SK-N-SH (cell line): ENCODE results near the gene FSD1. TPM values are rescaled to one million over a fixed set of nuclear protein-coding genes. Genes with fewer than 3 reads are reported as not detected.

Experiments used
- CTCF ChIA-PET: fragments of 300-600, 350-600 bp; formaldehyde crosslinking; extraction: SDS; loops from one replicate; lab custom pipeline; 2021; lab: Yijun Ruan, JAX
- POLR2A ChIA-PET: fragments of 350-600 bp; sonication (Branson Sonifier 250); formaldehyde crosslinking; extraction: SDS; loops from one replicate; lab custom pipeline; 2020; ENCODE audit warnings: antibody characterized with exemption, inconsistent platforms; lab: Yijun Ruan, JAX
- DNase-seq: peaks from one replicate; pipeline ENCODE4 v3.0.0; 2012
- H2AFZ ChIP-seq: fragments of 200-600 bp; sonication (generic); 2 replicates; pipeline ENCODE4 v1.8.1; 2016; ENCODE audit warnings: antibody characterized with exemption, mild to moderate bottlenecking, low read depth
- H3F3A ChIP-seq: fragments of 200-600 bp; sonication (generic); replicated peaks from 2 replicates; pipeline ENCODE3; 2016; ENCODE audit warnings: antibody characterized with exemption, mild to moderate bottlenecking; ENCODE audit not compliant: insufficient read depth
- H3K27ac ChIP-seq, 2 experiments: fragments of 200-500 bp in 1 of 2; fragments of 200-600 bp in 1 of 2; sonication (Bioruptor generic) in 1 of 2; sonication (generic), shearing (Covaris generic) in 1 of 2; 2 replicates each; pipeline versions ENCODE4 v1.5.1 to v1.6.1; 2014 to 2016; ENCODE audit warnings: low read depth in 2 of 2, inconsistent platforms in 1 of 2, low read length in 1 of 2, mild to moderate bottlenecking in 1 of 2, mixed read lengths in 1 of 2
- H3K27me3 ChIP-seq: fragments of 200-600 bp; sonication (generic), shearing (Covaris generic); 2 replicates; pipeline ENCODE4 v1.6.1; 2016; ENCODE audit warnings: mixed run types; ENCODE audit not compliant: insufficient read depth
- H3K36me3 ChIP-seq, 2 experiments: fragments of 200-500 bp in 1 of 2; fragments of 200-600 bp in 1 of 2; sonication (Bioruptor generic) in 1 of 2; sonication (generic) in 1 of 2; replicated peaks in 1 of 2; 2 replicates each; pipeline versions ENCODE3 to v1.5.1; 2014 to 2016; ENCODE audit warnings: low read length in 1 of 2, mild to moderate bottlenecking in 1 of 2; ENCODE audit not compliant: insufficient read depth in 2 of 2, control insufficient read depth in 1 of 2
- H3K4me1 ChIP-seq, 2 experiments: fragments of 200-500 bp in 1 of 2; fragments of 200-600 bp in 1 of 2; sonication (Bioruptor generic) in 1 of 2; sonication (generic), shearing (Covaris generic) in 1 of 2; 2 replicates each; pipeline versions ENCODE4 v1.5.1 to v1.6.1; 2014 to 2016; ENCODE audit warnings: low read depth in 1 of 2, low read length in 1 of 2, mixed run types in 1 of 2; ENCODE audit not compliant: insufficient read depth in 2 of 2, control insufficient read depth in 1 of 2
- H3K4me2 ChIP-seq: fragments of 200-600 bp; sonication (generic), shearing (Covaris generic); 2 replicates; pipeline ENCODE4 v1.6.1; 2017; ENCODE audit warnings: mixed run types
- H3K4me3 ChIP-seq, 2 experiments: fragments of 200-500 bp in 1 of 2; fragments of 200-600 bp in 1 of 2; sonication (Bioruptor generic) in 1 of 2; sonication (generic), shearing (Covaris generic) in 1 of 2; 2 replicates each; pipeline versions ENCODE4 v1.5.1 to v1.8.1; 2014 to 2016; ENCODE audit warnings: low read depth in 2 of 2, inconsistent platforms in 1 of 2, low read length in 1 of 2, mild to moderate bottlenecking in 1 of 2, mixed read lengths in 1 of 2, moderate library complexity in 1 of 2
- H3K79me2 ChIP-seq: fragments of 200-600 bp; sonication (generic); 2 replicates; pipeline ENCODE4 v1.8.1; 2017; ENCODE audit warnings: mild to moderate bottlenecking; ENCODE audit not compliant: insufficient read depth
- H3K9ac ChIP-seq: fragments of 200-600 bp; sonication (generic); 2 replicates; pipeline ENCODE4 v1.6.1; 2017; ENCODE audit warnings: mixed run types
- H3K9me2 ChIP-seq: fragments of 200-600 bp; sonication (generic); 2 replicates; pipeline ENCODE4 v1.6.1; 2017; ENCODE audit warnings: mixed run types
- H3K9me3 ChIP-seq: fragments of 200-600 bp; sonication (generic); 2 replicates; pipeline ENCODE4 v1.6.1; 2017; ENCODE audit warnings: mixed run types, mild to moderate bottlenecking, moderate library complexity
- H4K20me1 ChIP-seq: fragments of 200-600 bp; sonication (generic); 2 replicates; pipeline ENCODE4 v1.6.1; 2017; ENCODE audit warnings: mild to moderate bottlenecking, mixed run types; ENCODE audit not compliant: insufficient read depth
- CHD2 ChIP-seq: fragments of 150-350 bp; IDR thresholded peaks from 2 replicates; pipeline ENCODE4 v1.6.1; 2018; ENCODE audit warnings: low read length; ENCODE audit not compliant: partially characterized antibody
- CTCF ChIP-seq: fragments of 200-600 bp; sonication (generic); IDR thresholded peaks from 2 replicates; pipeline ENCODE4 v1.6.1; 2017; ENCODE audit warnings: antibody characterized with exemption, mild to moderate bottlenecking, moderate library complexity
- EZH2phosphoT487 ChIP-seq: fragments of 200-600 bp; sonication (generic); IDR thresholded peaks from 2 replicates; pipeline ENCODE4 v1.6.1; 2017; ENCODE audit warnings: low read depth, mixed run types, mild to moderate bottlenecking, antibody characterized with exemption, moderate library complexity, borderline replicate concordance
- GABPA ChIP-seq: IDR thresholded peaks from 2 replicates; pipeline ENCODE4 v1.4.0; 2012; ENCODE audit warnings: low read depth, mild to moderate bottlenecking
- IRF3 ChIP-seq: fragments of 150-350 bp; IDR thresholded peaks from 2 replicates; pipeline ENCODE4 v1.6.1; 2016; ENCODE audit warnings: mild to moderate bottlenecking, low read depth, low read length
- JUND ChIP-seq: IDR thresholded peaks from 2 replicates; pipeline ENCODE4 v1.4.0; 2012
- MAX ChIP-seq: IDR thresholded peaks from 2 replicates; pipeline ENCODE4 v1.4.0; 2012; ENCODE audit warnings: low read depth
- MXI1 ChIP-seq: IDR thresholded peaks from 2 replicates; pipeline ENCODE4 v1.6.1; 2012; ENCODE audit warnings: mild to moderate bottlenecking, low read depth, low read length, improper control_type of control experiment
- PBX3 ChIP-seq: IDR thresholded peaks from 2 replicates; pipeline ENCODE4; 2012
- RAD21 ChIP-seq: IDR thresholded peaks from 2 replicates; pipeline ENCODE4 v1.6.1; 2012; ENCODE audit warnings: mild to moderate bottlenecking, low read length
- RFX5 ChIP-seq: IDR thresholded peaks from 2 replicates; pipeline ENCODE4 v1.6.1; 2012; ENCODE audit warnings: mild to moderate bottlenecking, improper control_type of control experiment, low read length
- SMC3 ChIP-seq: IDR thresholded peaks from 2 replicates; pipeline ENCODE4 v1.6.1; 2012; ENCODE audit warnings: low read depth, low read length, improper control_type of control experiment
- TAF1 ChIP-seq: IDR thresholded peaks from 2 replicates; pipeline ENCODE4 v1.6.1; 2012; ENCODE audit warnings: low read depth, mild to moderate bottlenecking, low read length, moderate library complexity, borderline replicate concordance
- TEAD4 ChIP-seq: IDR thresholded peaks from 2 replicates; pipeline ENCODE4 v1.4.0; 2012; ENCODE audit warnings: mild to moderate bottlenecking, borderline replicate concordance; ENCODE audit not compliant: insufficient read depth
- USF2 ChIP-seq: fragments of 150-350 bp; IDR thresholded peaks from 2 replicates; pipeline ENCODE4 v1.6.1; 2017; ENCODE audit warnings: antibody characterized with exemption, low read length, low read depth, borderline replicate concordance
- WGBS: methylation state at CpG from one replicate; pipeline ENCODE4 v1.1.6; 2017; ENCODE audit warnings: low lambda C conversion rate; 5-methylcytosine and 5-hydroxymethylcytosine counted together
- polyA plus RNA-seq, 3 experiments: library from polyadenylated mRNA; depleted of rRNA; stranded (reverse); fragments of >200 nt; gene quantifications; 2 replicates each; pipeline ENCODE4 v1.2.3, GENCODE V29; 2012

FSD1 gene
- polyA plus RNA-seq, 1 of the 3 experiments (the other 2 are of a cell fraction) = 49.0 TPM

- H3K4me2 ChIP-seq = no peak overlapping the region
- H3K27me3 ChIP-seq = no peaks in the 10 kb centered on the region
- no peak overlapping the region for H3K9ac ChIP-seq
- no peaks in the 10 kb centered on the region for H3K79me2 ChIP-seq
- H3F3A ChIP-seq = peaks cover 14% of the 10 kb centered on the region
- H2AFZ ChIP-seq = no peak overlapping the region
- H3K4me1 ChIP-seq = no peaks in the 10 kb centered on the region
- POLR2A ChIA-PET = interaction anchor here (0.7 to 1.4 kb wide), 3 partner anchors 10 to 86 kb away, joined by 3 to 5 read pairs (median 3); no protein-coding TSS in a partner anchor
- no peaks in the 10 kb centered on the region for H3K9me2 ChIP-seq
- no peaks in the 10 kb centered on the region for H3K9me3 ChIP-seq
- CTCF ChIA-PET = interaction anchor here (0.6 to 9.7 kb wide), 35 partner anchors 9 to 120 kb away, joined by 3 to 130 read pairs (median 6); partner anchors contain the start of genes MPND, SH3GL1, SHD and STAP2
- H3K4me3 ChIP-seq = peak overlapping the region in 1 of 2 experiments; percentile 41; a peak in 1 of 4 replicates
- no peak overlapping the region; a peak in 1 of 4 replicates for H3K27ac ChIP-seq
- TF ChIP-seq RAD21 (peak; percentile 69), CHD2 (no peak), SMC3 (peak; percentile 51), CTCF (peak; percentile 76), MXI1 (no peak), USF2 (no peak), PBX3 (no peak)
- TF ChIP-seq, all 33 proteins: peak for 3
- WGBS = 55% methylated on average over 6 of the region's 9 CpGs
- H3K36me3 ChIP-seq = peaks cover 4 to 11% of the 10 kb centered on the region in 2 experiments
- no peaks in the 10 kb centered on the region for H4K20me1 ChIP-seq
- DNase-seq = peak; percentile 88
Measured at GRCh38 chr19:4352701-4353121, 48.3 kb downstream of the FSD1 start.

- H3K4me2 ChIP-seq = no peak overlapping the region
- H3K27ac ChIP-seq = no peak overlapping the region
- H3K9ac ChIP-seq = no peak overlapping the region
- POLR2A ChIA-PET = no interaction called here
- H2AFZ ChIP-seq = no peak overlapping the region
- WGBS = 100% methylated on average over 6 of the region's 12 CpGs
- H3K79me2 ChIP-seq = no peaks in the 10 kb centered on the region
- no peaks in the 10 kb centered on the region for H3K9me2 ChIP-seq
- TF ChIP-seq USF2 = no peak
- no peak for TF ChIP-seq JUND
- no peak for TF ChIP-seq CTCF
- no peak for TF ChIP-seq IRF3
- TF ChIP-seq MAX = no peak
- no peak for TF ChIP-seq EZH2phosphoT487
- no peak for TF ChIP-seq GABPA
- TF ChIP-seq TAF1 = no peak
- no peak for TF ChIP-seq RFX5
- no peak for TF ChIP-seq SMC3
- no peak for TF ChIP-seq TEAD4
- H3K4me1 ChIP-seq = no peaks in the 10 kb centered on the region
- H3K4me3 ChIP-seq = no peak overlapping the region
- H3K9me3 ChIP-seq = no peaks in the 10 kb centered on the region
- CTCF ChIA-PET = interaction anchor here (1.0 to 9.7 kb wide), 6 partner anchors 10 to 87 kb away, joined by 3 to 130 read pairs (median 38); partner anchors contain the start of genes MPND and SH3GL1
- no peaks in the 10 kb centered on the region for H4K20me1 ChIP-seq
- no peak for DNase-seq
- H3F3A ChIP-seq = peaks cover 14% of the 10 kb centered on the region
- peaks cover 3 to 12% of the 10 kb centered on the region in 2 experiments for H3K36me3 ChIP-seq
- H3K27me3 ChIP-seq = no peaks in the 10 kb centered on the region
Measured at GRCh38 chr19:4354282-4354681, 49.9 kb downstream of the FSD1 start.
